IMR-90 (cell line): ENCODE results near the gene DDOST.
"Not testable (repeated sequence)": the region's sequence is repeated elsewhere in the genome, so short reads cannot be mapped to it uniquely, and the experiment has no call there.

ENCODE experiments used
- BHLHE40 ChIP-seq: fragments of 150-350 bp; IDR thresholded peaks from 2 replicates; pipeline ENCODE4 v1.6.1; 2016; ENCODE audit warnings: mild to moderate bottlenecking, low read depth, low read length
- CEBPB ChIP-seq: IDR thresholded peaks from 2 replicates; pipeline ENCODE4 v1.6.1; 2012; ENCODE audit warnings: low read depth, low read length, improper control_type of control experiment
- FOS ChIP-seq: fragments of 150-350 bp; IDR thresholded peaks from 2 replicates; pipeline ENCODE4 v1.6.1; 2016; ENCODE audit warnings: low read depth, low read length
- MAFK ChIP-seq: IDR thresholded peaks from 2 replicates; pipeline ENCODE4 v1.6.1; 2012; ENCODE audit warnings: low read depth, low read length, improper control_type of control experiment
- MAZ ChIP-seq: IDR thresholded peaks from 2 replicates; pipeline ENCODE4 v1.6.1; 2012; ENCODE audit warnings: low read depth, mild to moderate bottlenecking, low read length, improper control_type of control experiment, moderate library complexity, borderline replicate concordance
- MXI1 ChIP-seq: IDR thresholded peaks from 2 replicates; pipeline ENCODE4 v1.6.1; 2012; ENCODE audit warnings: low read depth, mild to moderate bottlenecking, low read length, moderate library complexity, borderline replicate concordance
- POLR2A ChIP-seq: IDR thresholded peaks from 2 replicates; pipeline ENCODE4 v1.6.1; 2012; ENCODE audit warnings: mild to moderate bottlenecking, low read depth, low read length
- RAD21 ChIP-seq: IDR thresholded peaks from 2 replicates; pipeline ENCODE4 v1.6.1; 2012; ENCODE audit warnings: low read length, improper control_type of control experiment
- RCOR1 ChIP-seq: IDR thresholded peaks from 2 replicates; pipeline ENCODE4 v1.6.1; 2012; ENCODE audit warnings: mild to moderate bottlenecking, low read length, improper control_type of control experiment; ENCODE audit not compliant: insufficient replicate concordance
- RFX5 ChIP-seq: IDR thresholded peaks from 2 replicates; pipeline ENCODE4 v1.8.0; 2012; ENCODE audit warnings: low read depth, mild to moderate bottlenecking, low read length, moderate library complexity
- SMC3 ChIP-seq: fragments of 150-350 bp; IDR thresholded peaks from 2 replicates; pipeline ENCODE4 v1.6.1; 2016; ENCODE audit warnings: low read depth, mild to moderate bottlenecking, antibody characterized with exemption, low read length, moderate library complexity
- USF2 ChIP-seq: fragments of 150-350 bp; IDR thresholded peaks from 2 replicates; pipeline ENCODE4 v1.6.1; 2017; ENCODE audit warnings: mild to moderate bottlenecking, antibody characterized with exemption, low read length, low read depth
- TF ChIP-seq, protein P1 (sequence below): conservative IDR thresholded peaks from 2 replicates; pipeline ENCODE4 v1.5.1; 2012; ENCODE audit warnings: mild to moderate bottlenecking, low read depth, low read length, improper control_type of control experiment
- TF ChIP-seq, protein P2 (sequence below): fragments of 150-350 bp; IDR thresholded peaks from 2 replicates; pipeline ENCODE4 v1.6.1; 2016; ENCODE audit warnings: low read depth, mild to moderate bottlenecking, low read length, moderate library complexity, borderline replicate concordance

DNA sequence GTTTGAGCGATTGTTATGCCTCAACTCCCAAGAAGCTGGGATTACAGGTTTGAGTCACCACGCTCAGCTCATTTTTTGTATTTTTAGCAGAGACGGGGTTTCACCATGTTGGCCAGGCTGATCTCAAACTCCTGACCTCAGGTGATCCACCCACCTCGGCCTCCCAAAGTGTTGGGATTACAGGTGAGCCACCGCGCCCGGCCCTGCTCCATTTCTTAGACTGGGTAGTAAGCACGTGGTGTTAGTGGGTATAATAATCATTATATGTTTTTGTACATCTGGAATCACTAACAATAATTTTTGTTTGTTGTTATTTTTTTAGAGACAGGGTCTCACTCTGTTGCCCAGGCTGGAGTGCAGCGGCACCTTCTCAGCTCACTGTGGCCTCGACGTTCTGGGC, 12.5 kb upstream of the DDOST start:
- TF ChIP-seq POLR2A, MAZ, RAD21, CEBPB, RFX5, FOS, SMC3, RCOR1, MXI1, BHLHE40, USF2, MAFK: not testable (repeated sequence)
- TF ChIP-seq, protein P1, sequence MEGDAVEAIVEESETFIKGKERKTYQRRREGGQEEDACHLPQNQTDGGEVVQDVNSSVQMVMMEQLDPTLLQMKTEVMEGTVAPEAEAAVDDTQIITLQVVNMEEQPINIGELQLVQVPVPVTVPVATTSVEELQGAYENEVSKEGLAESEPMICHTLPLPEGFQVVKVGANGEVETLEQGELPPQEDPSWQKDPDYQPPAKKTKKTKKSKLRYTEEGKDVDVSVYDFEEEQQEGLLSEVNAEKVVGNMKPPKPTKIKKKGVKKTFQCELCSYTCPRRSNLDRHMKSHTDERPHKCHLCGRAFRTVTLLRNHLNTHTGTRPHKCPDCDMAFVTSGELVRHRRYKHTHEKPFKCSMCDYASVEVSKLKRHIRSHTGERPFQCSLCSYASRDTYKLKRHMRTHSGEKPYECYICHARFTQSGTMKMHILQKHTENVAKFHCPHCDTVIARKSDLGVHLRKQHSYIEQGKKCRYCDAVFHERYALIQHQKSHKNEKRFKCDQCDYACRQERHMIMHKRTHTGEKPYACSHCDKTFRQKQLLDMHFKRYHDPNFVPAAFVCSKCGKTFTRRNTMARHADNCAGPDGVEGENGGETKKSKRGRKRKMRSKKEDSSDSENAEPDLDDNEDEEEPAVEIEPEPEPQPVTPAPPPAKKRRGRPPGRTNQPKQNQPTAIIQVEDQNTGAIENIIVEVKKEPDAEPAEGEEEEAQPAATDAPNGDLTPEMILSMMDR, result not testable (repeated sequence)
- TF ChIP-seq, protein P2, sequence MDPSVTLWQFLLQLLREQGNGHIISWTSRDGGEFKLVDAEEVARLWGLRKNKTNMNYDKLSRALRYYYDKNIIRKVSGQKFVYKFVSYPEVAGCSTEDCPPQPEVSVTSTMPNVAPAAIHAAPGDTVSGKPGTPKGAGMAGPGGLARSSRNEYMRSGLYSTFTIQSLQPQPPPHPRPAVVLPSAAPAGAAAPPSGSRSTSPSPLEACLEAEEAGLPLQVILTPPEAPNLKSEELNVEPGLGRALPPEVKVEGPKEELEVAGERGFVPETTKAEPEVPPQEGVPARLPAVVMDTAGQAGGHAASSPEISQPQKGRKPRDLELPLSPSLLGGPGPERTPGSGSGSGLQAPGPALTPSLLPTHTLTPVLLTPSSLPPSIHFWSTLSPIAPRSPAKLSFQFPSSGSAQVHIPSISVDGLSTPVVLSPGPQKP, result not testable (repeated sequence)
